GOT3 (cell line): ENCODE results near the gene CLSTN3.
"Not testable (repeated sequence)": the region's sequence is repeated elsewhere in the genome, so short reads cannot be mapped to it uniquely, and the experiment has no call there.

ENCODE experiments used
- DNase-seq: peaks from one replicate; lab custom pipeline; 2025; ENCODE audit warnings: mixed read lengths; lab: John Stamatoyannopoulos, UW

The CLSTN3 gene

DNA sequence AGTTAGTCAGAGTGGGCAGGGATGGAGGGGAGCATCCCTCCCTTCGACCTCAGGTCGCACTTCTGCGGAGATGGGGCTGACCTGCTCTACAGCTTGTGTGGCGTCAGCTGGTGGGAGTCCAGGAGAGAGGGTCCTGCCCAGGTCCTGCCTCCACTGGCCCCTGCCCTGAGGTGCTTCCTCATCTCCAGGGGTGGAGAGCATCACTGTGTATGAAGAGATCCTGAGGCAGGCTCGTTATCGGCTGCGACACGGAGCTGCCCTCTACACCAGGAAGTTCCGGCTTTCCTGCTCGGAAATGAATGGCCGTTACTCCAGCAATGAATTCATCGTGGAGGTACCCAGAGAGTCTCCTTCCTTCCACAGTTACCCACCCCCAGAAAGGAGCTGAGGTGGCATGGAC lies 20.2 kb downstream of the CLSTN3 start:
- DNase-seq = no peak

DNA sequence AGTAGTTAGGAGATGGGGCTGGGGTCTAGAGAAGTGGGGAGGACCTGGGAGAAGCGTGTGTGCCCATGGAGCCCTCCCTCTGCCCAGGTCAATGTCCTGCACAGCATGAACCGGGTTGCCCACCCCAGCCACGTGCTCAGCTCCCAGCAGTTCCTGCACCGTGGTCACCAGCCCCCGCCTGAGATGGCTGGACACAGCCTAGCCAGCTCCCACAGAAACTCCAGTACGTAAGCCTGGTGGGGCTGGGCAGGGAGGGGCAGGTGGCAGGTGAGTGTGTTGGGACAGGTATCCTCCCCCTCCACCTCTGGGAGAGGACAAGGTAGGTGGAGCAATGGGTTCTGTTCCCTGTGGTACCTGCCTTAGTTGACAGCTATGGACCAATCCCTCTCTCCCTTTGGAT lies 20.7 kb downstream of the CLSTN3 start:
- no peak for DNase-seq

DNA sequence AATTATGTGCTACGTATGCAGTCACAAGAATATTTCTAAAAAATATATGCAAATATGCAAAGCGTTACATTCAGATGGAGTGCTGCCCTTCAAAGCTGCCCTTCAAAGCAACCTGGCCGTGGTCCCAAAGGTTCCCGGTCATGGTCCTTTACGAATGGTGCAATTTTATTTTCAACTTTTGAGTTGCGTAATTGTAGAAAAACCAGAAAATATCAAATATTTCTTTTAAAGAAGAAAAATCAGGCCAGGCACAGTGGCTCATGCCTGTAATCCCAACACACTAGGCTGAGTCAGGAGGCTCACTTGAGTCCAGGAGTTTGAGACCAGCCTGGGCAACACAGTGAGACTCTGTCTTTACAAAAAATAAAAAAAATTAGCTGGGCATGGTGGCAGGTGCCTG lies 21.4 kb downstream of the CLSTN3 start:
- no peak for DNase-seq

DNA sequence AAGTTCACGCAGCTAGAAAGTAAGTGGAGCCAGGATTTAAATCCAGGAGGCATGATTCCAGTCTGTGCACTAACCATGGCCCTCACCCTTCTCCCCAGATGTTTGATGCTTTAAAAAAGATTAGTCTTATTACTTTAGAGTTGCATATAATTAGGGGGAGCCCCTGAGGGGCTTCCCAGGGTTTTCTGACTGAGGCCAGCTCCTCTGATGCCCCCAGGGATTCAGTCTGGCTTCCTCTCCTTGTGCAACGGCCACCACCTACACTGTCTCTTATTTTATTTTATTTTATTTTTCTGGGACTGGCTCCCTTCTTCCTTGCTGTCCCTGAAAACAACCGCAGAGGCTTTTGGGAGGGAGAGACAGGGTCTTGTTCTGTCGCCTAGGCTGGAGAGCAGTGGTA lies 22.6 kb downstream of the CLSTN3 start:
- no peak for DNase-seq

- DNase-seq = no peak
Measured at GRCh38 chr12:7154042-7154441, 23.9 kb downstream of the CLSTN3 start.

- DNase-seq = no peak
Measured at GRCh38 chr12:7154901-7155470, 24.8 kb downstream of the CLSTN3 start.

GRCh38 chr12:7155471-7156034 lies 25.4 kb downstream of the CLSTN3 start:
- no peak for DNase-seq

DNA sequence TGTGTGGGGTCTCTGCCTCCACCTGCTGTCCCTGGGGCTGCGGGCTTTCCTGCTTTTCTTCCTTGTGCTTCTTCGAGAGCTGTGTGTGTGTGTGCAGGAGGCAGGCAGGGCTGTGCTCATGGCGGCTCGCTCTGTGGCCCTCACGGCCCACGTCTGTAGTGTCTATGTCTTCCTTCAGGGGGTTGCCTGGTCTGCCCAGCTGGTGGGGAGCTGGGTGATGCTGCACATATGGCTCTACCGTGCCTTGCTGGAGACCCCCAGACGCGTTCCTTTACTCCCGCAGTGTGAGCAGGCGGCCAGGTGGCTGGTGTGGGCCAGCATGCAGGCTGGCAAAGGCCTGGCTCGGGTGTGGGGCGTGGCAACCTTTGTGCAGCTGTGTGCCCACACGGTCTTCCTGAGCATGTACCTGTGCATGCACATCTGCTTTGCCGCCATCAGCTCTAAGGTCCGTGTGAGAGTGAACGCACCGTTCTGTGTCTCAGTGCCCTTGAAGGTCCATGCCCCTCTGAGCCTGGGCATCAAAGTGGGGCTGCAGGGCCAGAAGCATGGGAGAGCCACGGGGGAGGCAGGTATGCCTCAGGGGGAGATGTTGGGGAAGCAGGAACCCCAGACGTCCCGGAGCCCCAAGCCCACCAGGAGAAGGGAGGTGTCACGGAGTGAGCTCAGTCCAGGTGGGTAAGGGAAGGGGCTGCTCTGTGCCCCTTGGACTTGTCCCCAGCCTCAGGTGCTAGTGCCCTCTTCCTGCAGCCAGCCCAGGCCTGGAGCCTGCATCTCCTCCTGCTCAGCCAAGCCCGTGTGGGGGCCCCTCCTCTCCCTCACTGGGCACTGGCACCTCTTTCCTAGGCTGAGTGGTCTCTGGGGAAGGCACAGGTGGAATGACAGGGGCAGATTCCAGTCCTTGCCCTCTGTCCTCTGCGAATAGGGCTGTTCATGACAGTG lies 26.4 kb downstream of the CLSTN3 start:
- DNase-seq = no peak

DNA sequence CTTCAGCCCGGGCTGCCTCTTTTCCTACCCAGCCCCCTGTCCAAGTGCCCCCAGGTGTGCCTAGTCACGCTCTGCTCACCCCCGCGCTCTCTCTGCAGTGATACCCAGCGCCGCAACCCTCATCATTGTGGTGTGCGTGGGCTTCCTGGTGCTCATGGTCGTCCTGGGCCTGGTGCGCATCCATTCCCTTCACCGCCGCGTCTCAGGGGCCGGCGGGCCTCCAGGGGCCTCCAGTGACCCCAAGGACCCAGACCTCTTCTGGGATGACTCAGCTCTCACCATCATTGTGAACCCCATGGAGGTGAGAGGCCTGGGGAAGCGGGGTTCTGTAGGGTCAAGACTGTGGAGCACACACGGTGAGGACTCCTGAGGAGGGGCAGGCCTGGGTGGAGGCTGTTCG lies 27.2 kb downstream of the CLSTN3 start:
- no peak for DNase-seq

DNA sequence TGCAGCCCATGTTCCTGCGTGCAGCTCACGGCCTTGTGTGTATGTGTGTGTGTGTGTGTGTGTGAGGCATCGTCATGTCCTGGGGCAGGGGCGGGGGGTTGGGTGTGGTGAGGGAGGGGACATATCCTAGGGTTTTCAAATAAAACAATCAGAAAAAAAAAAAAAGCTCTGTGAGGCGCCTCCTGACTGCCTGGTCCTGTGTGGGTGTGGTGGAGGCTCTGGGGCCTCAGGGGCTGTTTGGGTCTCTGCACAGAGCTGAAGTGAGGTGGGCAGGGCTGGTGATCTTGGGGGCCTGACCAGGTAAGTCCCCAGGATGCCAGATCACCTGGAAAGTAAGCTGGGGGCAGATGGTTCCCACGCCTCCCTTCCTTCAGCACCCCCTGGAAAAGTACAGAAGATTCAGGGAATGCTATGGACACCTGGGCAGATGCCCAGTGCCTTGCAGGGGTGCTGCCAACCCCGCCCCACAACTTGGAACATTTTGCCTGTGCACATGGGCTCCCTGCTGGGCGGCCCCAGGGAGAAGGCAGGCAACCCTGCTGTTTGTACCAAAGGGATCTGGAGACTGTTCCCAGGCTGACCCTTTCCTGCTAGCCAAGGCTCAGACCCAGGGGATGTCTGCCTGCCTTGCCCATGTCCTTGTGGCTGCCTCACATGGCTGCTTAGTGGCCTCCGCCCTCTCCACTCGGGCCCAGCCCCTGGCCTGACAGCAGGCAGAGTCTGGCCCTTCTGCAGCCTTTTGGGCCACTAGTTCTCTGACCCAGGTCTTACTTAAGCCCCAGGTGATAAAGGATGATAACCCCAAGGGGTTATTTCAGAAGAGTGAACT lies 28.8 kb downstream of the CLSTN3 start:
- no peak for DNase-seq

DNA sequence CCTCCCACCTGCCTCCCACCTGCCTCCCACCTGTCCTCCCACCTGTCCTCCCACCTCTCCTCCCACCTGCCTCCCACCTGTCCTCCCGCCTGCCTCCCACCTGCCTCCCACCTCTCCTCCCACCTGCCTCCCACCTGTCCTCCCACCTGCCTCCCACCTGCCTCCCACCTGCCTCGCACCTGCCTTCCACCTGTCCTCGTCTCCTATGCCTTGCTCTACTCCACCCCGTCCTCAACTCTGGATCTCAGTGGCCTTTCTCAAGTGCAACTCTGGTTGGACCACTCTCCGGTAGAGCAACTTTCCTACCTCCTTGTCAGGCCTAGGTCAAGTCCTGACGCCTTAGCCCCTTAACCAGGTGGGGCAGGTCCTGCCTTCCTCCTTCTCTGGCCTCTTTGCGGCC lies 30.0 kb downstream of the CLSTN3 start:
- DNase-seq = no peak

DNA sequence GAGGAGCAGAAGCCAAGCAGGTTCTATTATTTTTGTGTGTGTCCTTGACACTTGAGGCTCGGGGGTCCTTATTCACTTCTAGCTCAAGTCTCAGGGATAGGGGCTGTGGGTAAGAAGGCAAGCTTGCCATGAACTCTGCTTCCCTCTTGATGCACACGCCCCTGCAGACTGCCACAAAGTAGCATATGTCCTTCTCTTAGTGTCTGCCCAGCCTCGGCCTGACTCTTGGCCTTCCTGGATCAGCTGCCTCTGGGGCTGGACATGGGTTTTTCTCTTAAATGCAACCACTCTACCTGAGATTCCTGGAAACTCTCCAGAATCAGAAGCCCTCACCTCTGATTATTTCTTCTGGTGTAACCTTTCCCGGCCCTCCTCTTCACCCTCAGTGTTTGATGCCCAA lies 31.2 kb downstream of the CLSTN3 start:
- DNase-seq = no peak

DNA sequence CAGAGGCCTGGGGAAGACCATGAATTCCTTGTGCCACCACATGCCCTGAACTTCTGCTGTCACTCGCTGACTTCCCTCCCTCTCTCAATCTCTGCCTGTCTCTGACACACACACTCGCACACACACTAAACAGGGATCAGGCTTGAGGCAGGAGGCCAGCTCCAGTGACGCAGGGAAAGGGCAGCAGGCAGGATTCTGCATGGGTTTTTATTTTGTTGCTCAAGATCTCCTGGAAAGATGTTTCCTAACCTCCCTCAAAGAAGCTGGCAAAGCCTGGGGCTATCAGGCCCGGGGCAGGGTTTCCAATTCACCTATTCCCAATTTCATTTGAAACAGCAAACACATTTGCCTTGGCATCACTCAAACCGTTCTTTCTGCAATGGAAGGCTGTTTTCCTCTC lies 31.6 kb downstream of the CLSTN3 start:
- no peak for DNase-seq

GRCh38 chr12:7162691-7163114 lies 32.5 kb downstream of the CLSTN3 start:
- no peak for DNase-seq

DNA sequence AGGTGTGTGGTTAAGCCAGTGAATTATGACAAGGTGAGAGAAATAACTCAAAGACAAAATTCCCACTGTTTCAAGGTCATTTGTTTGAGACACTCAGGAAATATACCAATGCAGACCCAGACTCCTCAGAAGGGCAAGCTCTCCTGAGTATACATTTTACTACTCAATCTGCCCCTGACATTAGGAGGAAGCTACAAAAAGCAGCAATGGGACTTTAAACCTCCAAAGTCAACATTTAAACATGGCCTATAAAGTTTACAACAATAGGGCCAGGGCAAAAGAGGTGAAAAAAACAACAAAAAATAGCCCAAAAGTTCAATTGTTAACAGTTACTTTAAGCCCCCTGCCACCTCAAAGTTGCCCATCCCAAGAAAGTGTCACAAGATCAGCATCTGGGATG lies 39.8 kb downstream of the CLSTN3 start:
- DNase-seq = no peak

GRCh38 chr12:7171854-7172253 lies 41.7 kb downstream of the CLSTN3 start:
- no peak for DNase-seq

GRCh38 chr12:7175493-7175892 lies 45.3 kb downstream of the CLSTN3 start:
- DNase-seq = no peak

- DNase-seq = no peak
Measured at GRCh38 chr12:7176595-7176994, 46.4 kb downstream of the CLSTN3 start.

- DNase-seq = no peak
Measured at GRCh38 chr12:7178481-7178880, 48.3 kb downstream of the CLSTN3 start.

GRCh38 chr12:7180685-7181084 lies 50.5 kb downstream of the CLSTN3 start:
- no peak for DNase-seq

- DNase-seq = not testable (repeated sequence)
Measured at GRCh38 chr12:7186058-7186457, 55.9 kb downstream of the CLSTN3 start.
